HCT116 (cell line): ENCODE data around the gene HAND1. TPM values are rescaled to one million over a fixed set of nuclear protein-coding genes. Genes with fewer than 3 reads are reported as not detected.

Source experiments
- ATAC-seq: fragments of 200-7000 bp; cut with Tn5 transposase; 2 replicates; pipeline ENCODE4 v1.9.1; 2020; ENCODE audit warnings: mild to moderate bottlenecking, moderate library complexity
- BruUV-seq: library from RNA; stranded (reverse); fragments of 400-500 nt; replicated peaks from 2 replicates; lab custom pipeline; 2021; lab: Mats Ljungman, UMichigan
- CTCF ChIA-PET: fragments of 300-600 bp; sonication (Branson Sonifier 250); formaldehyde crosslinking; loops from one replicate; lab custom pipeline; 2021; ENCODE audit warnings: antibody characterized with exemption; lab: Charles Lee
- POLR2A ChIA-PET: fragments of 300-600, 350-600 bp; sonication (Branson Sonifier 250); formaldehyde crosslinking; loops from one replicate; lab custom pipeline; 2021; ENCODE audit warnings: antibody characterized with exemption; lab: Charles Lee
- RAD21 ChIA-PET, 2 experiments: fragments of 300-600 bp; sonication (Branson Sonifier 250); formaldehyde crosslinking; loops; one replicate each; lab custom pipeline; 2023; ENCODE audit warnings: low total read pairs in 2 of 2; ENCODE audit not compliant: uncharacterized antibody in 2 of 2, unreplicated experiment in 2 of 2, low non-redundant PET in 1 of 2; lab: Charles Lee
- DNase-seq: peaks from one replicate; pipeline ENCODE4 v3.0.0-alpha.2; 2010; ENCODE audit warnings: low read depth, low spot score
- H2AFZ ChIP-seq: fragments of 200-600 bp; shearing (Covaris generic), sonication (generic); 2 replicates; pipeline ENCODE4 v1.6.1; 2017; ENCODE audit warnings: low read depth, mixed run types, mixed read lengths, antibody characterized with exemption, low read length; ENCODE audit not compliant: poor library complexity, severe bottlenecking
- H3K27ac ChIP-seq: 2 replicates; pipeline ENCODE4 v1.5.1; 2012; ENCODE audit warnings: low read depth, low read length
- H3K27me3 ChIP-seq: fragments of 200-600 bp; sonication (generic); 2 replicates; pipeline ENCODE4 v1.6.1; 2016; ENCODE audit warnings: mixed run types, low read length, mixed read lengths; ENCODE audit not compliant: insufficient read depth
- H3K36me3 ChIP-seq, 2 experiments: fragments of 200-500 bp in 1 of 2; fragments of 200-600 bp in 1 of 2; sonication (Bioruptor generic) in 1 of 2; sonication (generic) in 1 of 2; 2 replicates each; pipeline versions ENCODE4 v1.5.1 to v1.6.1; 2014 to 2016; ENCODE audit warnings: low read length in 2 of 2, inconsistent platforms in 1 of 2, mixed read lengths in 1 of 2, mixed run types in 1 of 2; ENCODE audit not compliant: insufficient read depth in 2 of 2, control insufficient read depth in 1 of 2
- H3K4me1 ChIP-seq, 2 experiments: fragments of 200-600 bp in 1 of 2; sonication (generic) in 1 of 2; 2 replicates each; pipeline versions ENCODE4 v1.5.1 to v1.6.1; 2012 to 2017; ENCODE audit warnings: low read length in 2 of 2, inconsistent platforms in 1 of 2, mild to moderate bottlenecking in 1 of 2, mixed read lengths in 1 of 2, mixed run types in 1 of 2, moderate library complexity in 1 of 2; ENCODE audit not compliant: insufficient read depth in 2 of 2, control insufficient read depth in 1 of 2
- H3K4me2 ChIP-seq: fragments of 200-600 bp; sonication (generic); 2 replicates; pipeline ENCODE4 v1.6.1; 2017; ENCODE audit warnings: mixed run types, low read length, mixed read lengths
- H3K4me3 ChIP-seq, 2 experiments: fragments of 200-600 bp in 1 of 2; sonication (generic) in 1 of 2; replicated peaks in 1 of 2; 2 replicates each; pipeline ENCODE4 v1.5.1; 2011 to 2016; ENCODE audit warnings: low read length in 2 of 2, control low read depth in 1 of 2, low read depth in 1 of 2, mild to moderate bottlenecking in 1 of 2, mixed read lengths in 1 of 2, mixed run types in 1 of 2
- H3K79me2 ChIP-seq: fragments of 200-600 bp; sonication (generic); 2 replicates; pipeline ENCODE4 v1.6.1; 2017; ENCODE audit warnings: mild to moderate bottlenecking, mixed run types, low read length, moderate library complexity, mixed read lengths; ENCODE audit not compliant: insufficient read depth
- H3K9ac ChIP-seq: fragments of 200-600 bp; sonication (generic); 2 replicates; pipeline ENCODE4 v1.6.1; 2016; ENCODE audit warnings: low read length, mixed read lengths
- H3K9me2 ChIP-seq: fragments of 200-600 bp; sonication (generic), shearing (Covaris generic); 2 replicates; pipeline ENCODE4 v1.6.1; 2017; ENCODE audit warnings: mixed run types, mild to moderate bottlenecking, moderate library complexity; ENCODE audit not compliant: insufficient read depth
- H3K9me3 ChIP-seq, 2 experiments: fragments of 200-500 bp in 1 of 2; fragments of 200-600 bp in 1 of 2; sonication (Bioruptor generic) in 1 of 2; sonication (generic) in 1 of 2; 2 replicates each; pipeline ENCODE4 v1.6.1; 2014 to 2017; ENCODE audit warnings: low read length in 2 of 2, mixed read lengths in 2 of 2, inconsistent platforms in 1 of 2, low read depth in 1 of 2, mild to moderate bottlenecking in 1 of 2, mixed run types in 1 of 2, moderate library complexity in 1 of 2; ENCODE audit not compliant: control insufficient read depth in 1 of 2, insufficient read depth in 1 of 2
- H4K20me1 ChIP-seq: fragments of 200-600 bp; sonication (generic), shearing (Covaris generic); 2 replicates; pipeline ENCODE4 v1.6.1; 2017; ENCODE audit warnings: mixed run types, mild to moderate bottlenecking, moderate library complexity; ENCODE audit not compliant: insufficient read depth
- CBX3 ChIP-seq: IDR thresholded peaks from 2 replicates; pipeline ENCODE4 v1.6.1; 2012; ENCODE audit warnings: low read depth
- EGR1 ChIP-seq: IDR thresholded peaks from 2 replicates; pipeline ENCODE4 v1.6.1; 2012; ENCODE audit warnings: low read depth
- ELF1 ChIP-seq: IDR thresholded peaks from 2 replicates; pipeline ENCODE4 v1.6.1; 2012; ENCODE audit warnings: low read depth, borderline replicate concordance
- EZH2 ChIP-seq: fragments of 200-600 bp; sonication (generic); IDR thresholded peaks from 2 replicates; pipeline ENCODE4 v1.6.1; 2017; ENCODE audit warnings: antibody characterized with exemption, mixed run types
- EZH2phosphoT487 ChIP-seq: fragments of 200-600 bp; IDR thresholded peaks from 2 replicates; pipeline ENCODE4 v1.6.1; 2018; ENCODE audit warnings: antibody characterized with exemption, borderline replicate concordance
- FOSL1 ChIP-seq: IDR thresholded peaks from 2 replicates; pipeline ENCODE4 v1.6.1; 2012; ENCODE audit warnings: low read depth
- JUND ChIP-seq: IDR thresholded peaks from 2 replicates; pipeline ENCODE4 v1.6.1; 2012
- POLR2A ChIP-seq: IDR thresholded peaks from 2 replicates; pipeline ENCODE4 v1.7.0; 2011; ENCODE audit warnings: borderline replicate concordance; ENCODE audit not compliant: insufficient read depth, insufficient read length; ENCODE audit errors: extremely low read depth
- RAD21 ChIP-seq: IDR thresholded peaks from 2 replicates; pipeline ENCODE4 v1.6.1; 2012; ENCODE audit warnings: low read depth, mild to moderate bottlenecking
- SIN3A ChIP-seq: IDR thresholded peaks from 2 replicates; pipeline ENCODE4 v1.6.1; 2012; ENCODE audit warnings: low read depth
- SP1 ChIP-seq: IDR thresholded peaks from 2 replicates; pipeline ENCODE4 v1.6.1; 2012; ENCODE audit warnings: low read depth
- SRF ChIP-seq: IDR thresholded peaks from 2 replicates; pipeline ENCODE4 v1.6.1; 2012; ENCODE audit warnings: low read depth
- ZNF274 ChIP-seq: fragments of 200-500 bp; sonication (Bioruptor generic); IDR thresholded peaks from 2 replicates; pipeline ENCODE4 v1.6.1; 2014; ENCODE audit warnings: mild to moderate bottlenecking, low read depth, low read length, inconsistent platforms
- intact Hi-C: fragments of 100-400 bp; cut with micrococcal nuclease; formaldehyde crosslinking; loops from 2 replicates; pipeline ENCODE4 v1.10.0; 2022
- total RNA-seq: library from RNA; stranded (reverse); gene quantifications from one replicate; pipeline ENCODE4 v1.2.1, GENCODE V29; 2021; ENCODE audit not compliant: unreplicated experiment
- TF ChIP-seq, protein P1 (sequence below): IDR thresholded peaks from 2 replicates; pipeline ENCODE4 v1.6.1; 2012; ENCODE audit warnings: low read depth
- TF ChIP-seq, protein P2 (sequence below): IDR thresholded peaks from 2 replicates; pipeline ENCODE4 v1.6.1; 2012
- TF ChIP-seq, protein P3 (sequence below): IDR thresholded peaks from 2 replicates; pipeline ENCODE4 v1.6.1; 2012

HAND1 gene
- total RNA-seq, 1 experiment from 2014 or later = not detected

DNA sequence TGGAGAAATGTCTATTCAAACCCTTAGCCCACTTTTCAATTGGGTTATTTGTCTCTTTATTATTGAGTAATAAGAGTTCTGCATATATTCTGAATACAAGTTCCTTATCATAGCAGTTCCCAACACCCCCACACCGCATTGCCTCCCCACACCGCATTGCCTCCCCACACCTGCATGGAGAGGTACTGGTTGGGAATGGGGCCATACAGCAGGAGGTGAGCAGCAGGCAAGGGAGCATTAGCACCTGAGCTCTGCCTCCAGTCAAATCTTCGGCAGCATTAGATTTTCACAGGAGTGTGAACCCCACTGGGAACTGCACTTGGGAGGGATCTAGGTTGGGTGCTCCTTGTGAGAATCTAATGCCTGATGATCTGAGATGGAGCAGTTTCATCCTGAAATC is 42.8 kb downstream of the HAND1 start (continued):
- TF ChIP-seq FOSL1 (no peak), POLR2A (no peak)
- TF ChIP-seq, protein P1, sequence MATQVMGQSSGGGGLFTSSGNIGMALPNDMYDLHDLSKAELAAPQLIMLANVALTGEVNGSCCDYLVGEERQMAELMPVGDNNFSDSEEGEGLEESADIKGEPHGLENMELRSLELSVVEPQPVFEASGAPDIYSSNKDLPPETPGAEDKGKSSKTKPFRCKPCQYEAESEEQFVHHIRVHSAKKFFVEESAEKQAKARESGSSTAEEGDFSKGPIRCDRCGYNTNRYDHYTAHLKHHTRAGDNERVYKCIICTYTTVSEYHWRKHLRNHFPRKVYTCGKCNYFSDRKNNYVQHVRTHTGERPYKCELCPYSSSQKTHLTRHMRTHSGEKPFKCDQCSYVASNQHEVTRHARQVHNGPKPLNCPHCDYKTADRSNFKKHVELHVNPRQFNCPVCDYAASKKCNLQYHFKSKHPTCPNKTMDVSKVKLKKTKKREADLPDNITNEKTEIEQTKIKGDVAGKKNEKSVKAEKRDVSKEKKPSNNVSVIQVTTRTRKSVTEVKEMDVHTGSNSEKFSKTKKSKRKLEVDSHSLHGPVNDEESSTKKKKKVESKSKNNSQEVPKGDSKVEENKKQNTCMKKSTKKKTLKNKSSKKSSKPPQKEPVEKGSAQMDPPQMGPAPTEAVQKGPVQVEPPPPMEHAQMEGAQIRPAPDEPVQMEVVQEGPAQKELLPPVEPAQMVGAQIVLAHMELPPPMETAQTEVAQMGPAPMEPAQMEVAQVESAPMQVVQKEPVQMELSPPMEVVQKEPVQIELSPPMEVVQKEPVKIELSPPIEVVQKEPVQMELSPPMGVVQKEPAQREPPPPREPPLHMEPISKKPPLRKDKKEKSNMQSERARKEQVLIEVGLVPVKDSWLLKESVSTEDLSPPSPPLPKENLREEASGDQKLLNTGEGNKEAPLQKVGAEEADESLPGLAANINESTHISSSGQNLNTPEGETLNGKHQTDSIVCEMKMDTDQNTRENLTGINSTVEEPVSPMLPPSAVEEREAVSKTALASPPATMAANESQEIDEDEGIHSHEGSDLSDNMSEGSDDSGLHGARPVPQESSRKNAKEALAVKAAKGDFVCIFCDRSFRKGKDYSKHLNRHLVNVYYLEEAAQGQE = no peak

GRCh38 chr5:154430961-154431630 is 46.9 kb downstream of the HAND1 start:
- intact Hi-C loops = no loop called here
- ChIA-PET CTCF (no interaction called here), RAD21 (no interaction called here), POLR2A (no interaction called here)
- no peaks in the 10 kb centered on the region for H3K79me2 ChIP-seq
- no peaks in the 10 kb centered on the region for H3K9me2 ChIP-seq
- H3K9me3 ChIP-seq = no peaks in the 10 kb centered on the region
- H3K4me3 ChIP-seq = no peak overlapping the region
- no peak overlapping the region for H3K27ac ChIP-seq
- TF ChIP-seq EGR1 (no peak), ELF1 (no peak), SRF (no peak), RAD21 (no peak), POLR2A (no peak), EZH2 (no peak), SP1 (no peak), CBX3 (no peak), JUND (no peak), SIN3A (no peak), EZH2phosphoT487 (no peak), ZNF274 (no peak)
- TF ChIP-seq, protein P2, sequence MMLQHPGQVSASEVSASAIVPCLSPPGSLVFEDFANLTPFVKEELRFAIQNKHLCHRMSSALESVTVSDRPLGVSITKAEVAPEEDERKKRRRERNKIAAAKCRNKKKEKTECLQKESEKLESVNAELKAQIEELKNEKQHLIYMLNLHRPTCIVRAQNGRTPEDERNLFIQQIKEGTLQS = no peak
- TF ChIP-seq, protein P3, sequence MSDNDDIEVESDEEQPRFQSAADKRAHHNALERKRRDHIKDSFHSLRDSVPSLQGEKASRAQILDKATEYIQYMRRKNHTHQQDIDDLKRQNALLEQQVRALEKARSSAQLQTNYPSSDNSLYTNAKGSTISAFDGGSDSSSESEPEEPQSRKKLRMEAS = no peak
- TF ChIP-seq, protein P1 = no peak
- no TSS peak for BruUV-seq
- ATAC-seq (no peak), DNase-seq (no peak)
- no peak overlapping the region for H3K4me2 ChIP-seq
- H4K20me1 ChIP-seq = no peaks in the 10 kb centered on the region
- no peak overlapping the region for H3K9ac ChIP-seq
- H3K27me3 ChIP-seq = no peaks in the 10 kb centered on the region
- H3K4me1 ChIP-seq = no peaks in the 10 kb centered on the region
- no peak overlapping the region for H2AFZ ChIP-seq
- peaks cover 2 to 6% of the 10 kb centered on the region in 2 experiments; a peak in 1 of 4 replicates for H3K36me3 ChIP-seq
